ENCODE measurements around the gene TBCCD1.
A peak's percentile ranks its signal among the peaks of the same experiment; 100 is the strongest.

TBCCD1 gene

GRCh38 chr3:186567072-186567921, at the start of gene TBCCD1:
TBCCD1 (minus strand) TSS chr3:186567339; CDS start chr3:186564329, 3,010 bp downstream.
- DNase-seq (ENCODE audit: low spot score): peak; percentile 92

GRCh38 chr3:186616299-186616617, 49.1 kb upstream of the TBCCD1 start:
- no peak for DNase-seq (ENCODE audit: low spot score)

GRCh38 chr3:186614597-186615483, 47.7 kb upstream of the TBCCD1 start:
- peak; percentile 92 for DNase-seq (ENCODE audit: low spot score)

DNA sequence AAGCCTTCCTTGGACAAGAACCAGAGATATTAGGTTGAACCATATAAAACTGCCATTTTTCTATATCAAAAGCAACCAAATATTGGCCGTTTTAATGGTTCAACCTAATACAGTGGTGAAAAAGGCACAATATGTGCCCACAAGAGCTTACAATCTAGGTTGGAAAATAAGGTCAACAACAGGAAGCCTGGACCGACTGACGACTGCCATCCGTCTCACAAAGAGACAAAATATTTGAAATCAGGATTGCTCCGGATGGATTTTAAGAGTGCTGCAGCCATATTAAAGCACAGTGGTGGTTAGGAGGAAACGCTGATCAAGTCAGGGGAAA, 47.1 kb upstream of the TBCCD1 start:
- no peak for DNase-seq (ENCODE audit: low spot score)

DNA sequence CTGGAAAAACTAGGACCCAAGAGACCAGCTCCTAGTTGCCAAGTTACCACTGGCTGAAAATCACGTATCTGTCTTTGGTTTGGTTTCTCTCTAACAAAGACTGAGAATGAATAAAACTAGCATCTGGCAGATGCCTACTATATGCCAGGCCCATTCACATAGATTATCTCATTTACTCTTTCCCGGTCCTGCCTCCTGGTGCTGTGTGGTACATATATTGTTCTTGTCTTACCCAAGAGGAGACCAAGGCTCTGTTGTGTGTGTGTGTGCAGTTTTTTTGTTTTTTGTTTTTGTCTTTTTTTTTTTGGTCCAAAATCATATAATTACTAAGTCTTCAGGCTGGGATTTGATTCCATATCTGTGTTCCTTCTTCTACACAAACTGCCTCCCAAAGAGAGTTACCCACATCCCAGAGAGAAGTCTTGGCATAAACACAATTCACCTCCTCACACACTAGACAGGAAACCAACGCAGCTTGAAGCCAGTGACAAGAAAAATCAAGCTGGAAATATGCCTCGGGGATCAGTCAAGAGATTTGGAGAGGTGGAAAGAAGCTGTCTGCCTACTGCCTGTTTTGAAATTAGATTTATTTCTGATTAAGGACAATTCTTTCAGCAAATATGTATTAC, 46.6 kb upstream of the TBCCD1 start:
- DNase-seq (ENCODE audit: low spot score): no peak

DNA sequence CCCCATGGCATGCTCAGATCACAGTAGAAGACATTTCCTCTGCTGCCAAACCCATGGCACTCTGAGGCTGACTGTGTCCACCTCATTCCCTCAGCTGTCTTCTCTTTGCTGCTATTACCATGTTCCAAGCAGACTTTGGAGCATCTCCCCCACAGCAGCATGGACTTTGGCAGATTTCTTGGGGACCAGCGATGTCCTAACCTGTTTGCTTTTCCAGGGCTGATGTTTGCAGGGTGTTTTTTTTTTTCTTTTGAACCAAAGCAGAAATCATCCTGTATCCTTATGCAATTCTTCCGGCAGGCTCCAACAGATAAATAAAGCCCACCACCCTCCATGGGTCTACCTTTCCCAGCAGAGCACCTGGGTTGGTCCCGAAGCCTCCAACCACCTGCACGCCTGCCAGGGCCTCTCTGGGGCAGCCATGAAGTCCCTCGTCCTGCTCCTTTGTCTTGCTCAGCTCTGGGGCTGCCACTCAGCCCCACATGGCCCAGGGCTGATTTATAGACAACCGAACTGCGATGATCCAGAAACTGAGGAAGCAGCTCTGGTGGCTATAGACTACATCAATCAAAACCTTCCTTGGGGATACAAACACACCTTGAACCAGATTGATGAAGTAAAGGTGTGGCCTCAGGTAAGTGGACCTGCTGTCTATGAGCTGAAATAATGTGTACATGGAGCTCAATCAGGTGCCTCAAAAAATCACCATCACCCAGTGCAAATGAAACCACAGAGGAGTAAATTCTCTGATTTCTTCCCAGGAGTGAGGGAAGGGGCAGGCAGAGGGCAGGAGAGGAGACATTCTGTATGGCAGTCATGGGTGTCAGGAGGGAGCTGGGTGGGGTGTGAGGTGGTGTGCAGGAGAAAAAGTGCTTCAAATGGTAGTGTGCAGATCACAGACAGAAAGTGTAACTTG, 45.8 kb upstream of the TBCCD1 start, which contains the start of gene AHSG:
Gene AHSG, plus strand, starts transcription at position 340 of the 916 bp plus-strand sequence. Its CDS starts 82 bp downstream, at position 422.
- DNase-seq (ENCODE audit: low spot score): no peak

DNA sequence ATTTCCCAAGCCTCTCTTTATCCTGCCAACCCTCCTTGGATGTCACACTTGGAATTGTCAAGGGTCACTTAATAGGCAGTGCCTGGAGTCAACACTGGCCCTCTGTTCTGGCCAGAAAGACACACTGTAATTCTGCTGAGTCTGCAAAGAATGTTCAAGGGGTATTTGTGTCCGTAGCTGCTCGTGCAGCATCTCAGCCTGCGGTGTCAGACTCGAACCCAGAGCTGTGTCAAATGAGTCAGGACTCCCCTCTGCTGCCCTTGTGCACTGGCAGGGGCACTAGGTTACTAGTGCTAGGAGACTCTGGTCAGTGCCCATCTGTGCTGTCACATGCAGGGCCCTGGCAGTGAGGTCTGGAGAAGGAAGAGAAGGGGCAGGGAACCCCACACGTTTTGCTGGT, 44.9 kb upstream of the TBCCD1 start:
- DNase-seq (ENCODE audit: low spot score): no peak

- no peak for DNase-seq (ENCODE audit: low spot score)
Measured at GRCh38 chr3:186609247-186609868, 42.2 kb upstream of the TBCCD1 start.

DNA sequence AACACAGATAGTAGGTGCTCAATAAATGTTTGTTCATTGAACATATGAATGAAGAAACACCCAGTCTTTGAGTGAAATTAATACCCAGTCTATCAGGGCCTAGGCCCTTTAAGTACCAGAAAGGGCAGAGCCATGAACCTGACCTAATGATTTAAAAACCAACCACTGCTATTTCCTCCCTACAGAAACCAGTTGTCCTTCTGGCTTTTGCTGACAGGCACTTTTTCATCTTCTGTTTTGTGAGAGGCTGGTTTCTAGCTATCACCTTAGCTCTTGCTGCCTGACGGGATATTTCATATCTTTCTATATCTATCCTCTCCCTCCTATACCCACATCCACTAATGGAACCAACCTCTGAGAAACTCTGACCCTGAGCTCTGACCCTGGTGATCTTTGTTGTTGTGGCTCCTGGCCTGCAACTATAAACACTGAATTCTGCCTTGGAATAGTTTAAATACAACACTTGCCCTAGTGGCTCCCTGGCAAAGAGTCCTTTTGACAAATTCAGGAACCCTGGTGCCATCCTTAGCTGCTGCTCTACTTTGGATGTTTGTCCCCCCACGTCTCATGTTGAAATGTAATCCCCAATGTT, 41.6 kb upstream of the TBCCD1 start:
- no peak for DNase-seq (ENCODE audit: low spot score)

DNA sequence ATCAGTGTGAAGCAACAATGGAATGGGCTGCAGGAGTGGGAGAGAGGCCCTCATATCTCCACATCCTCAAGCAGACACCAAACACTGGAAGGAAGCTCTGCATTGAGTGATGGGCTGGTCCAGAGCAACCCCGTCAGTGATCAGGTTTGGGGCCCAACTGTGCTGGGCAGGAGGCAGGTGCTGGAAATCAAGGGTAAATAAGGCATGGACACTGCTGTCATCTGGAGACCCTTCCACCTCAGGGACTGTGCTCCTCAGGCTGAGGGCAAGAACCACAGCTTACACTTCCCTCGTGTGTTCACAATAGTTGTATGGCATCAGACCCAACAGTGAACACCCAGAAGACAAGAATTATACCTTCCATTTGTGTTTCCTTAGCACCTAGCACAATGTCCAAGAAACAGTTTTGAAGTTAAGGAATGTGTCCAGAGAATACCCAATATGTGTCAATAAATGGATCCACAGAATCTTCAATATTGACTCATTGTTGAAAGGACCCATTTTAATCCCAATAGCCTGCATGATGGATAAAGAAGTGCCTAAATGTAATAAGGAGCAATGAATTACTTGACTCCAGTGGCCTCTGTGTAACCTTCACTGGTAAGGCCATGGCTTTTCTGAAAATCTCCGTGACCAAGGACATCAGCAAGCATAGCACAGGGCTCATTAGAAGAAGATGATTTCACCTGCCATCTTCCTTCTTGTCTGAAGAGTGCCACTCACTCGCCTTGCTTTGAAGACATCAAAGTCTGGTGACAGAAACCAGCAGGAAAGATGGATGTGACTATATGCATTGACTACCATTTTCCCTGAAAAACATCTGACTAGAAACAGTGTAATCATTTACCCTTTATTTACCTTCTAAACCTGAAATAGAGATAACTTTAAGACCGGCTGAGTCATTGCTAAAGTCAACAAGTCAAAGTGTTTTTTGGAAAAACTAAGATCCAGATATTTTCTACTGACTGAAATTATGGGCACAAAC, 38.7 kb upstream of the TBCCD1 start:
- DNase-seq (ENCODE audit: low spot score): no peak

DNA sequence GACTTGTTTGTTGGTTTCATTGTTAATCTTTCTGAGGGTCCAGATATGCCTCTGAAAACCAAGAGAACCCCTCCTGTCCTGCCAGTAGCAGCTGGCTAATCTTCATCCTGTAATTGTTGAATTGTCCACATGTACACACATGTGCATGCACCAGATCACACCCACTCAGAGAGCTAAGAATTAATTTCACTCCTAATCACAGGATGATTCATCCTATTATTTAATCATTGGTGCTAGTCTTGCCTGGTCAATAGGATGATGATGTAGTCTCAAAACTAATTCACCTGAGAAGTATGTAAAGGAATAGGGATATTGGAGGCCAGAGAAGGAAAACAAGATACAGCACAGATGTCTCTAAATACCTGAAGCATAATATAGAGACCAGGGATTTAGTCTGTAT, 37.9 kb upstream of the TBCCD1 start:
- DNase-seq (ENCODE audit: low spot score): no peak

GRCh38 chr3:186603159-186603558, 36.0 kb upstream of the TBCCD1 start:
- no peak for DNase-seq (ENCODE audit: low spot score)

DNA sequence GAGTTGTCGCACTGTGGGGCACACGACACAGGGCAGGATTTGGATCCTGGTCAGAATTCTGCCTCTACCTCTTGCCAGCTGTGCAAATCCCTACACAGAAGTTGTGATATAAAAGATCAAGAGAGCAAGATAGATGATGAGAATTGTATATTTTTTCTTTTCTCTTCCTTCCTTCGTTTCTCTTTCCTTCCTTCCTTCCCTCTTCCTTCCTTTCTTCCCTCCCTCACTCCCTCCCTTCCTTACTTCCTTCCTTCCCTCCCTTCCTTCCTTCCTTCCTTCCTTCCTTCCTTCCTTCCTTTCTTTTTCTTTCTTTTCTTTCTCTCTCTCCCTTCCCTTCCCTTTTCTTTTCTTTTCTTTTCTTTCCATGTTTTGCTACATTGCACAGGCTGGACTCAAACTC, 33.8 kb upstream of the TBCCD1 start:
- DNase-seq (ENCODE audit: low spot score): no peak

- no peak for DNase-seq (ENCODE audit: low spot score)
Measured at GRCh38 chr3:186599785-186600166, 32.6 kb upstream of the TBCCD1 start.

GRCh38 chr3:186599142-186599784, 32.1 kb upstream of the TBCCD1 start:
- DNase-seq (ENCODE audit: low spot score): no peak

DNA sequence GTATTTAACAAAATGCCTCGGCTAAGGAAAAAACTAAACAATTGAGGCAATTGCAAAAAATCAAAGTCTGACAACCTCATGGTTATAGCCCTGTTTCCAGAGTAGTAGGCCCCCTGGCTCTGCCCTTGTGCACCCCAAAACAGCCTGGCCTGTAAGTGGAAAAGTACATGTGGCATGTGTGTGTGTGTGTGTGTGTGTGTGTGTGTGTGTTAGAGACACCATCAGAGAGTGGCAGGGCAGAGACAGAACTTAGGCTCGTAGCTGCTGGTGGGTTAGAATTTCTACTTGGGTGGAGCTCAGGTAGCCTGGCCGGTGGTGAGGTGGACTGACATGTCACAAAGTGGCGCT, 31.6 kb upstream of the TBCCD1 start:
- no peak for DNase-seq (ENCODE audit: low spot score)

- DNase-seq (ENCODE audit: low spot score): peak; percentile 21
Measured at GRCh38 chr3:186598108-186598784, 31.1 kb upstream of the TBCCD1 start.

DNA sequence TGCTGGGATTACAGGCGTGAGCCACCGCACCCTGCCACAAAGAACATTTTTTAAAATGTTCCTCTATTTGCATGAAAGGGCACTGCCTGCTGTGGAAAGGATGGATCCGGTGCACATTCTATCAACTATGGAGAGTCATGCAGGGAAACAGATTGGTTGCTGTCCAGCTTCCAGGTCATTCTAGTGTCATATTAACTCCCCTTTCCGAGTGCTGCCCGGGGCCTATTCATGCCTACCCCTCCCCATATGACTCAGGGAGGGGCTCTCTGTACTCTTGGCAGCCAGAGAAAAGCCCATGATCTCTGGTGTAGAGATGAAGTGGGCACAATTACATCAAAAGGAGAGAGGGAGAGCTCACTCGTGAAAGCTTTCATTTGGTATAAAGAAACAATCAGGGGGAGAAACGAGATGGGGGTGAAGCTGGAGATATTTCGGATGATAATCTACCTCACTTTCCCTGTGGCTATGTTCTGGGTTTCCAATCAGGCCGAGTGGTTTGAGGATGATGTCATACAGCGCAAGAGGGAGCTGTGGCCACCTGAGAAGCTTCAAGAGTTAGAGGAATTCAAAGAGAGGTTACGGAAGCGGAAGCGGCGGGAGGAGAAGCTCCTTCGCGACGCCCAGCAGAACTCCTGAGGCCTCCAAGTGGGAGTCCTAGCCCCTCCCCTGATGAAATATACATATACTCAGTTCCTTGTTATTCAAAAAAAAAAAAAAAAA, 29.6 kb upstream of the TBCCD1 start:
- no peak for DNase-seq (ENCODE audit: low spot score)

Data from iPS-NIHi11 (cell line).